Ishikawa (cell line): Measurements from ENCODE around the gene RASL10B.

Source experiments
- CEBPB ChIP-seq: IDR thresholded peaks from 2 replicates; pipeline ENCODE4 v1.6.1; 2012
- EGR1 ChIP-seq: IDR thresholded peaks from 2 replicates; pipeline ENCODE4 v1.6.1; 2012
- EP300 ChIP-seq: IDR thresholded peaks from 2 replicates; pipeline ENCODE4 v1.6.1; 2012; ENCODE audit warnings: borderline replicate concordance
- FOXM1 ChIP-seq: IDR thresholded peaks from 2 replicates; pipeline ENCODE4 v1.6.1; 2012; ENCODE audit warnings: low read depth, borderline replicate concordance
- MAX ChIP-seq: IDR thresholded peaks from 2 replicates; pipeline ENCODE4 v1.6.1; 2012
- NFIC ChIP-seq: IDR thresholded peaks from 2 replicates; pipeline ENCODE4 v1.6.1; 2012
- RAD21 ChIP-seq: IDR thresholded peaks from 2 replicates; pipeline ENCODE4 v1.6.1; 2012; ENCODE audit warnings: low read depth
- REST ChIP-seq: IDR thresholded peaks from 2 replicates; pipeline ENCODE4 v1.6.1; 2012; ENCODE audit warnings: low read depth, mild to moderate bottlenecking

- TF ChIP-seq EGR1 = no peak
- TF ChIP-seq MAX = no peak
- TF ChIP-seq RAD21 = no peak
- no peak for TF ChIP-seq CEBPB
- no peak for TF ChIP-seq REST
- TF ChIP-seq FOXM1 = no peak
- TF ChIP-seq NFIC = no peak
- no peak for TF ChIP-seq EP300
Measured at GRCh38 chr17:35775039-35775438, 43.6 kb downstream of the RASL10B start.
